ENCODE results near the gene NEUROD2. TPM values are rescaled to one million over a fixed set of nuclear protein-coding genes. Genes with fewer than 3 reads are reported as not detected.

Gene NEUROD2
- total RNA-seq, 1 experiment from 2014 or later: not detected

- CTCF ChIA-PET: interaction anchor here (0.9 to 1.6 kb wide), 3 partner anchors 11 to 59 kb away, joined by 3 to 5 read pairs (median 5); no protein-coding TSS in a partner anchor
- no peaks in the 10 kb centered on the region for H3K27me3 Mint-ChIP-seq (ENCODE audit: insufficient read depth, unreplicated experiment)
- intact Hi-C loops (cut with micrococcal nuclease): no loop called here
- H3K36me3 Mint-ChIP-seq (ENCODE audit: insufficient read depth, unreplicated experiment): peaks cover 41% of the 10 kb centered on the region
- H3K9me3 Mint-ChIP-seq (ENCODE audit: unreplicated experiment): no peaks in the 10 kb centered on the region
- TF ChIP-seq CTCF (IDR thresholded peaks at IDR 0.05; ENCODE audit: unreplicated experiment): no peak
- no peak for DNase-seq (ENCODE audit: unreplicated experiment)
- H3K27ac Mint-ChIP-seq (ENCODE audit: low read depth, unreplicated experiment): no peak overlapping the region
- BruUV-seq (replicated peaks): no TSS peak
- no peaks in the 10 kb centered on the region for H3K4me1 Mint-ChIP-seq (ENCODE audit: insufficient read depth, unreplicated experiment)
- POLR2A ChIA-PET: interaction anchor here (0.9 to 1.3 kb wide), 2 partner anchors 9 to 76 kb away, joined by 3 to 4 read pairs; no protein-coding TSS in a partner anchor
- H3K4me3 Mint-ChIP-seq (ENCODE audit: unreplicated experiment): no peak overlapping the region
Observed at GRCh38 chr17:39564211-39564848, 43.4 kb downstream of the NEUROD2 start.

DNA sequence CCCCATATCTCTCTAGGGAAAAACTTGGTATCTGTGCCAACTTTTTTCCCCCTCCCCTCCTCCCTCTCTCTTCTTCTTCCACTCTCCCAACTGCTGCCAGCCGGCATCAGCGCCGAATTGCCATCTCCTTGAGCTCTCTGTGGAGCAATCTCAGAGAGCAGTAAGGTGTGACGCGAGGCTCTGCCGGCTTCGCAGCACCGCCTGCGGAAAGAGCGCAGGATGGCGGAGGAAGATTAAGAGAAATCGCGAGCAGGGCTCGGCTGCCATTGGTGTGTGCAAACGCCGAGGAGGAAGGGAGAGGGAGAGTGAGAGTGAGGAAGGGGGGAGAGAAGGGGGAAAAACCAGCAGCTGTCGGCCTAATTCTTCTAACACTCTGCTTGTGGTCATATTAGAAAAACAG lies 44.2 kb downstream of the NEUROD2 start:
- no peak for TF ChIP-seq CTCF (IDR thresholded peaks at IDR 0.05; ENCODE audit: unreplicated experiment)
- H3K27me3 Mint-ChIP-seq (ENCODE audit: insufficient read depth, unreplicated experiment): no peaks in the 10 kb centered on the region
- H3K4me3 Mint-ChIP-seq (ENCODE audit: unreplicated experiment): no peak overlapping the region
- no peak for DNase-seq (ENCODE audit: unreplicated experiment)
- no peaks in the 10 kb centered on the region for H3K4me1 Mint-ChIP-seq (ENCODE audit: insufficient read depth, unreplicated experiment)
- no peak overlapping the region for H3K27ac Mint-ChIP-seq (ENCODE audit: low read depth, unreplicated experiment)
- H3K9me3 Mint-ChIP-seq (ENCODE audit: unreplicated experiment): no peaks in the 10 kb centered on the region
- no TSS peak for BruUV-seq (replicated peaks)
- H3K36me3 Mint-ChIP-seq (ENCODE audit: insufficient read depth, unreplicated experiment): peaks cover 42% of the 10 kb centered on the region
- ChIA-PET POLR2A (interaction anchor here (1.3 kb wide), 1 partner anchor 10 kb away, joined by 4 read pairs; no protein-coding TSS in a partner anchor), CTCF (no interaction called here)
- intact Hi-C loops (cut with micrococcal nuclease): no loop called here

- DNase-seq (ENCODE audit: unreplicated experiment): no peak
- no peaks in the 10 kb centered on the region for H3K27me3 Mint-ChIP-seq (ENCODE audit: insufficient read depth, unreplicated experiment)
- no TSS peak for BruUV-seq (replicated peaks)
- ChIA-PET POLR2A (no interaction called here), CTCF (no interaction called here)
- H3K36me3 Mint-ChIP-seq (ENCODE audit: insufficient read depth, unreplicated experiment): peaks cover 42% of the 10 kb centered on the region
- intact Hi-C loops (cut with micrococcal nuclease): no loop called here
- H3K9me3 Mint-ChIP-seq (ENCODE audit: unreplicated experiment): no peaks in the 10 kb centered on the region
- H3K4me3 Mint-ChIP-seq (ENCODE audit: unreplicated experiment): no peak overlapping the region
- H3K4me1 Mint-ChIP-seq (ENCODE audit: insufficient read depth, unreplicated experiment): no peaks in the 10 kb centered on the region
- H3K27ac Mint-ChIP-seq (ENCODE audit: low read depth, unreplicated experiment): no peak overlapping the region
- no peak for TF ChIP-seq CTCF (IDR thresholded peaks at IDR 0.05; ENCODE audit: unreplicated experiment)
Observed at GRCh38 chr17:39562976-39563375, 44.7 kb downstream of the NEUROD2 start.

DNA sequence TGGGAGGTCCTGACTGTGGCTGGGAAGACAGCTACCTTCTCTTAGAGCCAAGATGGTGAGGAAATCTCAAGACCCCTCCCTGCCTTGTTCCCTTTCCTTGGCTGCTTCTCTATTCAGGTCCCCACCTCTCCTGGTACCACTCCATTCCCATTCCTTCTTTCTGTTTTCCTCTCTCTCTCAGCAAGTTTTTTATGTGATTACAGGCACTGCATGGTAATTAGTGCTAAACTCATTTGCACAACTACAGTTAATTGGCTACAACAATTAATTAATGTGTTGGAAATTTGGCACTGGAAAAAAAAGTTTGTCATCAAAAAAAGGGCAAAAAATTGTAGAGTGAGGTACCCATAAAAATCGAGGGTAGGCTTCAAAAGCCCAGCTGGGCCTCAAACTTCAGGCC lies 45.3 kb downstream of the NEUROD2 start:
- no peak for TF ChIP-seq CTCF (IDR thresholded peaks at IDR 0.05; ENCODE audit: unreplicated experiment)
- BruUV-seq (replicated peaks): no TSS peak
- Mint-ChIP-seq H3K9me3 (ENCODE audit: unreplicated experiment) (no peaks in the 10 kb centered on the region), H3K4me1 (ENCODE audit: insufficient read depth, unreplicated experiment) (no peaks in the 10 kb centered on the region), H3K27ac (ENCODE audit: low read depth, unreplicated experiment) (no peak overlapping the region), H3K27me3 (ENCODE audit: insufficient read depth, unreplicated experiment) (no peaks in the 10 kb centered on the region), H3K36me3 (ENCODE audit: insufficient read depth, unreplicated experiment) (peaks cover 42% of the 10 kb centered on the region), H3K4me3 (ENCODE audit: unreplicated experiment) (no peak overlapping the region)
- DNase-seq (ENCODE audit: unreplicated experiment): no peak
- POLR2A ChIA-PET: no interaction called here
- intact Hi-C loops (cut with micrococcal nuclease): no loop called here
- CTCF ChIA-PET: interaction anchor here (1.1 to 1.7 kb wide), 3 partner anchors 12 to 61 kb away, joined by 5 to 9 read pairs (median 7); no protein-coding TSS in a partner anchor

Data from MCF 10A (cell line).